HEK293 (cell line): ENCODE data around the gene TMEM134.
A peak's percentile ranks its signal among the peaks of the same experiment; 100 is the strongest.

Experiments
- ATF2 ChIP-seq: fragments of 450-650 bp; formaldehyde crosslinking; IDR thresholded peaks from 2 replicates; pipeline ENCODE4 v1.5.1; 2016; ENCODE audit warnings: missing biosample characterization, missing genetic modification characterization, low read depth
- KLF17 ChIP-seq: fragments of 450-650 bp; formaldehyde crosslinking; IDR thresholded peaks from 2 replicates; pipeline ENCODE4 v1.5.1; 2016; ENCODE audit warnings: missing biosample characterization, missing genetic modification characterization
- SP7 ChIP-seq: fragments of 450-650 bp; formaldehyde crosslinking; IDR thresholded peaks from 2 replicates; pipeline ENCODE4 v1.5.1; 2016; ENCODE audit warnings: missing biosample characterization, missing genetic modification characterization
- TSHZ1 ChIP-seq: fragments of 450-650 bp; formaldehyde crosslinking; IDR thresholded peaks from 2 replicates; pipeline ENCODE4 v1.5.1; 2016; ENCODE audit warnings: missing biosample characterization, missing genetic modification characterization, borderline replicate concordance
- YY2 ChIP-seq: fragments of 450-650 bp; formaldehyde crosslinking; IDR thresholded peaks from 2 replicates; pipeline ENCODE4 v1.5.1; 2016; ENCODE audit warnings: missing biosample characterization, missing genetic modification characterization
- ZBTB17 ChIP-seq: fragments of 450-650 bp; formaldehyde crosslinking; IDR thresholded peaks from 2 replicates; pipeline ENCODE4 v1.5.1; 2016; ENCODE audit warnings: missing biosample characterization, missing genetic modification characterization
- ZBTB7A ChIP-seq: fragments of 450-650 bp; formaldehyde crosslinking; IDR thresholded peaks from 2 replicates; pipeline ENCODE4 v1.5.1; 2016; ENCODE audit warnings: low read depth, missing biosample characterization, missing genetic modification characterization
- ZNF114 ChIP-seq: fragments of 450-650 bp; formaldehyde crosslinking; IDR thresholded peaks from 2 replicates; pipeline ENCODE4 v1.5.0; 2017; ENCODE audit warnings: missing biosample characterization, missing genetic modification characterization
- ZNF155 ChIP-seq: fragments of 450-650 bp; formaldehyde crosslinking; IDR thresholded peaks from 2 replicates; pipeline ENCODE4 v1.5.1; 2016; ENCODE audit warnings: missing biosample characterization, missing genetic modification characterization
- ZNF280D ChIP-seq: fragments of 450-650 bp; formaldehyde crosslinking; IDR thresholded peaks from 2 replicates; pipeline ENCODE4 v1.5.1; 2016; ENCODE audit warnings: missing biosample characterization, missing genetic modification characterization
- ZNF423 ChIP-seq: fragments of 450-650 bp; formaldehyde crosslinking; IDR thresholded peaks from 2 replicates; pipeline ENCODE4 v1.5.1; 2016; ENCODE audit warnings: missing biosample characterization, missing genetic modification characterization
- ZNF48 ChIP-seq: fragments of 450-650 bp; formaldehyde crosslinking; IDR thresholded peaks from 2 replicates; pipeline ENCODE4 v1.5.1; 2016; ENCODE audit warnings: missing biosample characterization, missing genetic modification characterization
- ZNF555 ChIP-seq: fragments of 450-650 bp; formaldehyde crosslinking; conservative IDR thresholded peaks from 2 replicates; pipeline ENCODE4 v1.5.1; 2017; ENCODE audit warnings: missing biosample characterization, mild to moderate bottlenecking, missing genetic modification characterization, inconsistent platforms
- ZNF600 ChIP-seq: fragments of 450-650 bp; formaldehyde crosslinking; IDR thresholded peaks from 2 replicates; pipeline ENCODE4 v1.5.1; 2016; ENCODE audit warnings: missing biosample characterization, missing genetic modification characterization
- ZNF629 ChIP-seq: fragments of 450-650 bp; formaldehyde crosslinking; IDR thresholded peaks from 2 replicates; pipeline ENCODE4 v1.5.1; 2017; ENCODE audit warnings: missing biosample characterization, missing genetic modification characterization
- ZNF654 ChIP-seq: fragments of 450-650 bp; formaldehyde crosslinking; IDR thresholded peaks from 2 replicates; pipeline ENCODE4 v1.5.1; 2016; ENCODE audit warnings: low read depth, missing biosample characterization, missing genetic modification characterization
- ZNF830 ChIP-seq: fragments of 450-650 bp; IDR thresholded peaks from 2 replicates; pipeline ENCODE4 v1.5.0; 2018; ENCODE audit warnings: missing biosample characterization, missing genetic modification characterization, low read depth, mild to moderate bottlenecking, moderate library complexity
- TF ChIP-seq, protein P1 (sequence below): fragments of 450-650 bp; formaldehyde crosslinking; IDR thresholded peaks from 2 replicates; pipeline ENCODE4 v1.5.1; 2016; ENCODE audit warnings: missing biosample characterization, missing genetic modification characterization

The TMEM134 gene

GRCh38 chr11:67422891-67423290 lies 46.2 kb downstream of the TMEM134 start (continued):
- TF ChIP-seq SP7 (tag by site-specific recombination) (no peak), ZBTB17 (peak; percentile 40; the same call in 1 of the 2 replicates), ZNF155 (no peak), ZNF114 (tag by site-specific recombination) (no peak), ZNF280D (tag by site-specific recombination) (no peak), ATF2 (no peak), YY2 (tag by site-specific recombination) (no peak), ZNF555 (tag by site-specific recombination) (no peak), ZNF600 (tag by site-specific recombination) (peak; percentile 49; the same call in 1 of the 2 replicates), KLF17 (tag by site-specific recombination) (no peak), ZNF48 (no peak), TSHZ1 (tag by site-specific recombination) (no peak), ZNF830 (tag by site-specific recombination) (no peak), ZNF654 (tag by site-specific recombination) (no peak), ZBTB7A (no peak), ZNF629 (tag by site-specific recombination) (no peak), ZNF423 (tag by site-specific recombination) (no peak)
- TF ChIP-seq, protein P1, sequence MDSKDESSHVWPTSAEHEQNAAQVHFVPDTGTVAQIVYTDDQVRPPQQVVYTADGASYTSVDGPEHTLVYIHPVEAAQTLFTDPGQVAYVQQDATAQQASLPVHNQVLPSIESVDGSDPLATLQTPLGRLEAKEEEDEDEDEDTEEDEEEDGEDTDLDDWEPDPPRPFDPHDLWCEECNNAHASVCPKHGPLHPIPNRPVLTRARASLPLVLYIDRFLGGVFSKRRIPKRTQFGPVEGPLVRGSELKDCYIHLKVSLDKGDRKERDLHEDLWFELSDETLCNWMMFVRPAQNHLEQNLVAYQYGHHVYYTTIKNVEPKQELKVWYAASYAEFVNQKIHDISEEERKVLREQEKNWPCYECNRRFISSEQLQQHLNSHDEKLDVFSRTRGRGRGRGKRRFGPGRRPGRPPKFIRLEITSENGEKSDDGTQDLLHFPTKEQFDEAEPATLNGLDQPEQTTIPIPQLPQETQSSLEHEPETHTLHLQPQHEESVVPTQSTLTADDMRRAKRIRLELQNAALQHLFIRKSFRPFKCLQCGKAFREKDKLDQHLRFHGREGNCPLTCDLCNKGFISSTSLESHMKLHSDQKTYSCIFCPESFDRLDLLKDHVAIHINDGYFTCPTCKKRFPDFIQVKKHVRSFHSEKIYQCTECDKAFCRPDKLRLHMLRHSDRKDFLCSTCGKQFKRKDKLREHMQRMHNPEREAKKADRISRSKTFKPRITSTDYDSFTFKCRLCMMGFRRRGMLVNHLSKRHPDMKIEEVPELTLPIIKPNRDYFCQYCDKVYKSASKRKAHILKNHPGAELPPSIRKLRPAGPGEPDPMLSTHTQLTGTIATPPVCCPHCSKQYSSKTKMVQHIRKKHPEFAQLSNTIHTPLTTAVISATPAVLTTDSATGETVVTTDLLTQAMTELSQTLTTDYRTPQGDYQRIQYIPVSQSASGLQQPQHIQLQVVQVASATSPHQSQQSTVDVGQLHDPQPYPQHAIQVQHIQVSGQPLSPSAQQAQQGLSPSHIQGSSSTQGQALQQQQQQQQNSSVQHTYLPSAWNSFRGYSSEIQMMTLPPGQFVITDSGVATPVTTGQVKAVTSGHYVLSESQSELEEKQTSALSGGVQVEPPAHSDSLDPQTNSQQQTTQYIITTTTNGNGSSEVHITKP = peak; percentile 30; the same call in 1 of the 2 replicates
